K562 (cell line): ENCODE measurements around the gene SPATA31C1.

Source experiments
- CREM ChIP-seq: IDR thresholded peaks from 2 replicates; pipeline ENCODE4 v1.6.1; 2014; ENCODE audit warnings: antibody characterized with exemption, low read depth
- CTCF ChIP-seq, 3 experiments: IDR thresholded peaks in 2 of 3; conservative IDR thresholded peaks in 1 of 3; 2 replicates each; pipeline ENCODE4 v1.5.1; 2011 to 2012; ENCODE audit warnings: low read length in 3 of 3, mild to moderate bottlenecking in 3 of 3, control low read depth in 2 of 3, improper control_type of control experiment in 1 of 3, inconsistent platforms in 1 of 3, low read depth in 1 of 3, mixed read lengths in 1 of 3, moderate library complexity in 1 of 3; ENCODE audit not compliant: insufficient read depth in 2 of 3
- EWSR1 ChIP-seq: fragments of 450-650 bp; IDR thresholded peaks from 2 replicates; pipeline ENCODE4 v1.6.1; 2018; ENCODE audit warnings: borderline replicate concordance, mild to moderate bottlenecking, low read depth, moderate library complexity; ENCODE audit not compliant: partially characterized antibody
- GABPA ChIP-seq: fragments of 200-800 bp; sonication (Bioruptor generic); conservative IDR thresholded peaks from 2 replicates; pipeline ENCODE4 v1.6.1; 2016; ENCODE audit warnings: low read depth, missing genetic modification characterization, missing compliant biosample characterization
- GTF2F1 ChIP-seq: IDR thresholded peaks from 2 replicates; pipeline ENCODE4 v1.6.1; 2011; ENCODE audit warnings: low read depth, low read length, improper control_type of control experiment
- NFE2L1 ChIP-seq: fragments of 450-650 bp; IDR thresholded peaks from 2 replicates; pipeline ENCODE4 v1.6.1; 2016; ENCODE audit warnings: missing genetic modification characterization, low read depth, mild to moderate bottlenecking, missing compliant biosample characterization, moderate library complexity, borderline replicate concordance
- POLR2AphosphoS5 ChIP-seq: IDR thresholded peaks from 2 replicates; pipeline ENCODE4 v1.6.1; 2011; ENCODE audit warnings: mild to moderate bottlenecking, low read depth, low read length, moderate library complexity; ENCODE audit not compliant: control insufficient read depth, insufficient read depth
- RBM25 ChIP-seq: fragments of 200-400 bp; formaldehyde crosslinking; IDR thresholded peaks from 2 replicates; pipeline ENCODE4 v1.6.1; 2018; ENCODE audit warnings: low read length, low read depth, moderate library complexity; ENCODE audit not compliant: severe bottlenecking
- RCOR1 ChIP-seq, 2 experiments: IDR thresholded peaks; 2 replicates each; pipeline ENCODE4 v1.6.1; 2012; ENCODE audit warnings: low read depth in 2 of 2, low read length in 2 of 2, borderline replicate concordance in 1 of 2, improper control_type of control experiment in 1 of 2
- SIN3A ChIP-seq, 2 experiments: fragments of 150-350 bp in 1 of 2; IDR thresholded peaks; 2 replicates each; pipeline ENCODE4 v1.6.1; 2011 to 2016; ENCODE audit warnings: borderline replicate concordance in 2 of 2, low read depth in 2 of 2, low read length in 2 of 2, mild to moderate bottlenecking in 2 of 2, moderate library complexity in 2 of 2; ENCODE audit not compliant: control insufficient read depth in 1 of 2
- TCF7L2 ChIP-seq: fragments of 150-350 bp; IDR thresholded peaks from 2 replicates; pipeline ENCODE4 v1.6.1; 2016; ENCODE audit warnings: low read depth, mild to moderate bottlenecking, low read length, moderate library complexity
- ZNF146 ChIP-seq: IDR thresholded peaks from one replicate; pipeline ENCODE4 v1.6.1; 2018; ENCODE audit warnings: missing compliant biosample characterization; ENCODE audit not compliant: unreplicated experiment
- ZNF165 ChIP-seq: fragments of 250-450 bp; sonication (Bioruptor Pico); IDR thresholded peaks from 2 replicates; pipeline ENCODE4 v1.4.0; 2020; ENCODE audit warnings: borderline replicate concordance
- ZNF511 ChIP-seq: sonication (generic); formaldehyde crosslinking; IDR thresholded peaks from 2 replicates; pipeline ENCODE4 v1.8.0; 2022; ENCODE audit warnings: mild to moderate bottlenecking, missing genetic modification reagents

DNA sequence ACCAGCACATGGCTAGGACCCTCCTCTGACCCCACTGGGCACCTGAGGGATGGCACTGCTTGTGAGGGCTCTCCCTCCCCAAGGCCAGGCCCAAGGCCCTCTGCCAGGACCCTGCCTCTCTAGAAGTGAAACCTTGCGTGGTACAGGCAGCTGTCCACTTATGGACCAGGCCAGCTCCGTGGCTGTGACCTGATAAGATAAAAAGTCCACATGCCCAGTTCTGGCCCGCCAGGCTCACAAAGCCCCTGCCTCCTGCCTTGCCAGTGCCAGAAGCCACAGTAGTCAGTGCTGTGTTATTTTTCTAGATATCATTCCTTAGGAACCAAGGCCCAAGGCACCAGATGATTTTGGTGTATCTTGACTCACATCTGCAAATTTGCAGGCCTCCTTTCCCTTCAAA, 49.1 kb upstream of the SPATA31C1 start:
- TF ChIP-seq TCF7L2: no peak
- TF ChIP-seq ZNF165 (CRISPR knock-in tag): no peak
- TF ChIP-seq RBM25: no peak
- TF ChIP-seq CREM: no peak
- TF ChIP-seq POLR2AphosphoS5: no peak
- no peak for TF ChIP-seq CTCF (IDR thresholded peaks at IDR 0.05 in 2 of 3, conservative IDR thresholded peaks at IDR 0.05 in 1 of 3; ENCODE audit: insufficient read depth in 2 of 3, low read depth in 1 of 3, low read length in 3 of 3)
- no peak for TF ChIP-seq GTF2F1
- no peak for TF ChIP-seq GABPA (tag)
- TF ChIP-seq RCOR1 (IDR thresholded peaks at IDR 0.05; ENCODE audit: borderline replicate concordance in 1 of 2, low read depth in 2 of 2, low read length in 2 of 2): no peak
- TF ChIP-seq EWSR1: no peak
- TF ChIP-seq ZNF511: no peak
- TF ChIP-seq NFE2L1 (tag): no peak
- no peak for TF ChIP-seq SIN3A (IDR thresholded peaks at IDR 0.05; ENCODE audit: borderline replicate concordance in 2 of 2, control insufficient read depth in 1 of 2, low read depth in 2 of 2, low read length in 2 of 2)
- TF ChIP-seq ZNF146 (CRISPR knock-in tag): no peak
